Endodermal cell (in vitro differentiated cells): ENCODE data around the gene LTBP4. TPM values are rescaled to one million over a fixed set of nuclear protein-coding genes. Genes with fewer than 3 reads are reported as not detected.

ENCODE experiments used
- DNase-seq: peaks from one replicate; pipeline ENCODE4 v3.0.0-alpha.2; 2017
- H3K27ac ChIP-seq: 2 replicates; pipeline ENCODE4 v1.5.1; 2013; ENCODE audit warnings: mild to moderate bottlenecking, low read depth, low read length, moderate library complexity
- H3K27me3 ChIP-seq: 2 replicates; pipeline ENCODE4 v1.6.1; 2013; ENCODE audit warnings: mild to moderate bottlenecking, low read length, moderate library complexity; ENCODE audit not compliant: insufficient read depth, control insufficient read depth, poor library complexity, severe bottlenecking
- H3K36me3 ChIP-seq: 2 replicates; pipeline ENCODE4 v1.7.0; 2013; ENCODE audit warnings: mild to moderate bottlenecking, low read length, moderate library complexity; ENCODE audit not compliant: control insufficient read depth, insufficient read depth
- H3K4me1 ChIP-seq: one replicate; pipeline ENCODE4 v1.7.0; 2013; ENCODE audit warnings: low read length; ENCODE audit not compliant: control insufficient read depth, insufficient read depth
- H3K4me3 ChIP-seq: 2 replicates; pipeline ENCODE4 v1.5.1; 2013; ENCODE audit warnings: mild to moderate bottlenecking, low read length, moderate library complexity
- H3K9ac ChIP-seq: 2 replicates; pipeline ENCODE4 v1.6.1; 2013; ENCODE audit warnings: mild to moderate bottlenecking, low read length, moderate library complexity; ENCODE audit not compliant: poor library complexity, severe bottlenecking; ENCODE audit errors: extremely low read depth
- H3K9me3 ChIP-seq: 2 replicates; pipeline ENCODE4 v1.6.1; 2013; ENCODE audit warnings: mild to moderate bottlenecking, low read length, moderate library complexity; ENCODE audit not compliant: control insufficient read depth
- H3K27ac Mint-ChIP-seq: 2 replicates; pipeline ENCODE4 v1.8.0; 2020; ENCODE audit warnings: mixed read lengths
- H3K27me3 Mint-ChIP-seq: 2 replicates; pipeline ENCODE4 v1.8.0; 2021; ENCODE audit warnings: mild to moderate bottlenecking, mixed read lengths; ENCODE audit not compliant: insufficient read depth
- H3K36me3 Mint-ChIP-seq: 2 replicates; pipeline ENCODE4 v1.8.0; 2020; ENCODE audit warnings: low read depth, mixed read lengths
- H3K4me1 Mint-ChIP-seq: 2 replicates; pipeline ENCODE4 v1.8.0; 2020; ENCODE audit warnings: mixed read lengths
- H3K4me3 Mint-ChIP-seq: 2 replicates; pipeline ENCODE4 v1.8.0; 2020; ENCODE audit warnings: mild to moderate bottlenecking, moderate library complexity, mixed read lengths
- H3K9me3 Mint-ChIP-seq: 2 replicates; pipeline ENCODE4 v1.8.0; 2020; ENCODE audit warnings: mild to moderate bottlenecking, mixed read lengths
- WGBS, 2 experiments: methylation state at CpG; one replicate each; pipeline versions ENCODE4 v1.1.5 to v1.1.7; 2013; ENCODE audit warnings: missing lambda C conversion rate in 2 of 2, mixed read lengths in 1 of 2; ENCODE audit not compliant: insufficient coverage in 1 of 2, insufficient read length in 1 of 2; 5-methylcytosine and 5-hydroxymethylcytosine counted together
- total RNA-seq, 2 donors: library from RNA; stranded (reverse); fragmentation: NEBNext Ultra II Directional in 1 of 2; extraction: Animal tissue kit (Norgen Biotek cat#: 25700) in 1 of 2; gene quantifications; 2 replicates in 1 of 2; 3 replicates in 1 of 2; pipeline ENCODE4 v1.2.1, GENCODE V29; 2021
- TF ChIP-seq, protein P1 (sequence below): fragments of 200-600 bp; sonication (generic); conservative IDR thresholded peaks from 2 replicates; pipeline ENCODE4 v1.5.0; 2021; ENCODE audit warnings: antibody characterized with exemption, mild to moderate bottlenecking

The LTBP4 gene
- total RNA-seq, 2 donors from 2014 or later = 104 to 133 TPM

DNA sequence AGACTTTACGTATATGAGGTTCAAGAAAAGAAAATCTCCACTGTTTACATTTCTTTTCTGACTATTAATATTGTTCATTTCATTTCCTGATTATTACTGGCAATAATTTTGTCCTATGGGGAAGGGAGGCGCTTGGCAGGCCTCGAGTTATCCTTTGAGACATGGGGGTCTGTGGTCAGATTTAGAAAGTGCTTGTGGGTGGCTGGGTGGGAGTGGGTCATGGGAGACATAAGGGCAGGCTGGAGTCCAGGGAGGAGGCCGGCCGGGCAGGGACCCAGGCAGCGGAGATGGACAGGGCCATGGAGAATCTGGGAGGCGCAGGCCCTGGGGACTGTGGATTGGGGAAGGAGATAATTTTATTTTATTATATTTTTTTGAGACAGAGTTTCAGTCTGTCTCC, 40.1 kb downstream of the LTBP4 start:
- no peak overlapping the region for H3K4me3 Mint-ChIP-seq
- TF ChIP-seq, protein P1, sequence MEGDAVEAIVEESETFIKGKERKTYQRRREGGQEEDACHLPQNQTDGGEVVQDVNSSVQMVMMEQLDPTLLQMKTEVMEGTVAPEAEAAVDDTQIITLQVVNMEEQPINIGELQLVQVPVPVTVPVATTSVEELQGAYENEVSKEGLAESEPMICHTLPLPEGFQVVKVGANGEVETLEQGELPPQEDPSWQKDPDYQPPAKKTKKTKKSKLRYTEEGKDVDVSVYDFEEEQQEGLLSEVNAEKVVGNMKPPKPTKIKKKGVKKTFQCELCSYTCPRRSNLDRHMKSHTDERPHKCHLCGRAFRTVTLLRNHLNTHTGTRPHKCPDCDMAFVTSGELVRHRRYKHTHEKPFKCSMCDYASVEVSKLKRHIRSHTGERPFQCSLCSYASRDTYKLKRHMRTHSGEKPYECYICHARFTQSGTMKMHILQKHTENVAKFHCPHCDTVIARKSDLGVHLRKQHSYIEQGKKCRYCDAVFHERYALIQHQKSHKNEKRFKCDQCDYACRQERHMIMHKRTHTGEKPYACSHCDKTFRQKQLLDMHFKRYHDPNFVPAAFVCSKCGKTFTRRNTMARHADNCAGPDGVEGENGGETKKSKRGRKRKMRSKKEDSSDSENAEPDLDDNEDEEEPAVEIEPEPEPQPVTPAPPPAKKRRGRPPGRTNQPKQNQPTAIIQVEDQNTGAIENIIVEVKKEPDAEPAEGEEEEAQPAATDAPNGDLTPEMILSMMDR = no peak
- Histone ChIP-seq H3K9me3 (no peaks in the 10 kb centered on the region), H3K4me3 (no peak overlapping the region), H3K4me1 (no peaks in the 10 kb centered on the region), H3K27ac (no peak overlapping the region), H3K9ac (no peak overlapping the region), H3K27me3 (no peaks in the 10 kb centered on the region), H3K36me3 (no peaks in the 10 kb centered on the region)
- 95 to 100% methylated on average over 4 to 6 of the region's 7 CpGs for WGBS, 2 experiments
- H3K36me3 Mint-ChIP-seq = no peaks in the 10 kb centered on the region
- no peak overlapping the region for H3K27ac Mint-ChIP-seq
- DNase-seq = no peak
- peaks cover 4% of the 10 kb centered on the region for H3K27me3 Mint-ChIP-seq
- H3K9me3 Mint-ChIP-seq = no peaks in the 10 kb centered on the region
- peaks cover 6% of the 10 kb centered on the region for H3K4me1 Mint-ChIP-seq

DNA sequence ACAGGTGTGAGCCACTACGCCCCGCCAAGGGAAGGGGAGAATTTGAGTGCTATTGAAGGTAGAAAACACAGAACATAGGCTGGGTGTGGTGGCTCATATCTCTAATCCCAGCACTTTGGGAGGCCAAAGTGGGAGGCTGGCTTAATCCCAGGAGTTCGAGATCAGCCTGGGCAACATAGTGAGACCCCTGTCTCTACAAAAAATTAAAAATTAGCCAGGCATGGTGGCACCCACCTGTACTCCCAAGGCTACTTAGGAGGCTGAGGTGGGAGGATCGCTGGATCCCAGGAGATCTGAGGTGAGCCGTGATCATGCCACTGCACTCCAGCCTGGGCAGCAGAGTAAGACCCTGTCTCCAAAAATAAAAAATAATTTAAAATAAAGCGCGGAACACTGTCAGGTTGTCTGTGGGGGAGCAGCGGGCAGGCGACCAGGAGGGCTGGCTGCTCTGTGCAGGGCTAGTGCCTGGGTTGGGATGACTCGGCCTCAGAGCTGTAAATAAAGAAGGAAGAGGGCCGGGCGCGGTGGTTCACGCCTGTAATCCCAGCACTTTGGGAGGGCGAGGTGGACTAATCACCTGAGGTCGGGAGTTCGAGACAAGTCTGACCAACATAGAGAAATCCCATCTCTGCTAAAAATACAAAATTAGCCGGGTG, 41.0 kb downstream of the LTBP4 start:
- H3K4me1 ChIP-seq = no peaks in the 10 kb centered on the region
- Mint-ChIP-seq H3K4me1 (peaks cover 6% of the 10 kb centered on the region), H3K4me3 (no peak overlapping the region), H3K36me3 (no peaks in the 10 kb centered on the region), H3K9me3 (no peaks in the 10 kb centered on the region), H3K27ac (no peak overlapping the region), H3K27me3 (no peaks in the 10 kb centered on the region)
- DNase-seq = no peak
- H3K36me3 ChIP-seq = no peaks in the 10 kb centered on the region
- H3K9me3 ChIP-seq = no peaks in the 10 kb centered on the region
- TF ChIP-seq, protein P1 = no peak
- H3K27me3 ChIP-seq = no peaks in the 10 kb centered on the region
- no peak overlapping the region for H3K4me3 ChIP-seq
- 92% methylated on average over 11 to 15 of the region's 18 CpGs for WGBS, 2 experiments
- H3K9ac ChIP-seq = no peak overlapping the region
- no peak overlapping the region for H3K27ac ChIP-seq

DNA sequence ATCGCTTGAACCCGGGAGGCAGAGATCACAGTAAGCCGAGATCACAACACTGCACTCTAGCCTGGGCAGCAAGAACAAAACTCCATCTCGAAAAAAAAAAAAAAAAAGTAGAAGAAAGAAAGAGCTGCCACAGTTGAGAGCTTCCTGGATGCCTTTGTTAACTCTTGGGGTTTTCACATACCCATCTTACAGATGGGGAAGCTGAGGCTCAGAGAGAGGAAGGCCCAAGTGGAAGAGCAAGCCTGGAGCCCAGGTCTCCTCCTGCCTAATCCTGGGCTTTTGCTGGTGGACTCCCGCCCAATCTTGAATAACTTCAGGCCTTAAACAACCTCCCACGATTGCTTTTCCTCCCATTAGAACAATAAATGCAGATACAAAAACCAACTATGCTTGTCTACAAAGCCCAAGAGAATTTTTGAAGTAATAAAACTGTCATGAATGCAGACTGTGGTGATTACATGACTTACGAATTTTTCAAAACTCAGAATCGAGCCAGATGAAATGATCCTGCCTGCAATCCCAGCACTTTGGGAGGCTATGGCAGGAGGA, 41.7 kb downstream of the LTBP4 start:
- Mint-ChIP-seq H3K4me1 (peaks cover 6% of the 10 kb centered on the region), H3K27ac (no peak overlapping the region), H3K27me3 (no peaks in the 10 kb centered on the region), H3K36me3 (no peaks in the 10 kb centered on the region), H3K9me3 (no peaks in the 10 kb centered on the region), H3K4me3 (no peak overlapping the region)
- Histone ChIP-seq H3K4me3 (no peak overlapping the region), H3K9me3 (no peaks in the 10 kb centered on the region), H3K27me3 (no peaks in the 10 kb centered on the region), H3K36me3 (no peaks in the 10 kb centered on the region), H3K4me1 (no peaks in the 10 kb centered on the region), H3K9ac (no peak overlapping the region), H3K27ac (no peak overlapping the region)
- DNase-seq = no peak
- 93 to 95% methylated on average over 5 to 8 of the region's 8 CpGs for WGBS, 2 experiments
- TF ChIP-seq, protein P1 = no peak
